Thoracic aorta (tissue), 2 donors: ENCODE measurements around the gene TRIM40. TPM values are rescaled to one million over a fixed set of nuclear protein-coding genes. Genes with fewer than 3 reads are reported as not detected.

ENCODE experiments used
- ATAC-seq: fragments of 150-250 bp; one replicate; pipeline ENCODE4 v1.8.0; 2017; ENCODE audit warnings: low read depth; ENCODE audit not compliant: insufficient number of reproducible peaks, low FRiP score
- DNase-seq: peaks from one replicate; pipeline ENCODE4 v3.0.0-alpha.2; 2020; ENCODE audit warnings: low spot score
- H3K27ac ChIP-seq, 2 donors: fragments of 200-600 bp; sonication (generic); 1 replicate in 1 of 2; 2 replicates in 1 of 2; pipeline ENCODE4 v1.5.1; 2016; ENCODE audit warnings: mild to moderate bottlenecking in 2 of 2, moderate library complexity in 2 of 2
- H3K27me3 ChIP-seq: fragments of 200-600 bp; sonication (generic); replicated peaks from 2 replicates; pipeline ENCODE4 v1.6.0; 2016; ENCODE audit warnings: mild to moderate bottlenecking; ENCODE audit not compliant: insufficient read depth
- H3K36me3 ChIP-seq: fragments of 200-600 bp; sonication (generic); one replicate; pipeline ENCODE4 v1.5.1; 2016
- H3K4me1 ChIP-seq, 2 donors: fragments of 200-600 bp; sonication (generic); 1 replicate in 1 of 2; 2 replicates in 1 of 2; pipeline versions ENCODE4 v1.5.1 to v1.6.0; 2016; ENCODE audit warnings: low read depth in 2 of 2, mild to moderate bottlenecking in 1 of 2; ENCODE audit not compliant: control insufficient read depth in 1 of 2
- H3K4me3 ChIP-seq: fragments of 200-600 bp; sonication (generic); 2 replicates; pipeline ENCODE4 v1.5.1; 2016; ENCODE audit warnings: mild to moderate bottlenecking
- H3K9me3 ChIP-seq: fragments of 200-600 bp; sonication (generic); 2 replicates; pipeline ENCODE4 v1.5.1; 2016
- total RNA-seq, 2 donors: library from RNA; depleted of rRNA; stranded (reverse); fragments of >200 nt; gene quantifications; one replicate each; pipeline versions ENCODE4 v1.1.0 to v1.2.3, GENCODE V29; 2016
- TF ChIP-seq, protein P1 (sequence below): fragments of 200-600 bp; sonication (generic); IDR thresholded peaks from one replicate; pipeline ENCODE4 v1.5.1; 2019; ENCODE audit warnings: antibody characterized with exemption

TRIM40 gene
- total RNA-seq, 2 donors from 2014 or later = not detected

DNA sequence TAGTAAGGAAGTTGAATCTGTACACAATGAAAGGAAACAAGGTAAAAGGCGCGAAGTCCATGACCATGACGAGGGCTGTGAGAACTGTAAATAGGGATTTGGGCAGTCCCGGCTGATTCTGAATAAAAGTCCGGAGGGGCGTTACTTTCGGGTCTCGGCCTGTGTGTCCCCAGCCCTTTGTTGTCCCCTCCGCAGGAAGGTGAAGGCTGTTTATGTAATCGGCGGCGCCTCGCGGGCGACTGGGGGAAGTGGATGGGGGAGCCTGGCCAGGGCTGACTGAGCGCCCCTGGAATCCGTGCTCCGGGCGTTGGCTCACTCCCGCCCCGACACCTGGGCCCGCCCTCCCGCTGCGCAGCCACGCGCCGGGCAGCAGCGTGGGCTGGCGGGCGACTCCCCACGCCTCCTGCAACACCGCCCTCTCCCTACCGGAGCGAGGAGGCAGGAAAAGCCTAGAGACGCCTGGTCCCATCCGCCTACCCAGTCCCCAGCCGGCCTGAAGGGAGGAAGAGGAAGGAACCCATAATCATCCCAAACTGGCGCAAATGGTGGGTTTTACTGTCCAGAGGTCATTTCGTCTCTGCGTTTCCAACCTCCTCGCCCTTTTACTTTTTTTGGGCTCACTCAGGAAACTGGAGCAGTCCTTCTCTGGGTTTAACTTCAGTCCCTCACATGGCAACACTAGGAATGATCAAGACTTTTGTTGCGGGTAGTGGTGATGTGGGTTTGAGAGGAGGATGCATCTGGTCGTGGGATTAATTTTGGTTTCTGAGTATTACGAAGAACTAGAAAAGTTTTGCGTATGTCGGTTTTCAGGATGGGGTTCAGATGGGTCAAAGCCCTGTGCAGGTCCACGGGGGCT lies 35.1 kb upstream of the TRIM40 start:
- ATAC-seq (no peak), DNase-seq (no peak)
- H3K27me3 ChIP-seq = peaks cover 18% of the 10 kb centered on the region
- TF ChIP-seq, protein P1, sequence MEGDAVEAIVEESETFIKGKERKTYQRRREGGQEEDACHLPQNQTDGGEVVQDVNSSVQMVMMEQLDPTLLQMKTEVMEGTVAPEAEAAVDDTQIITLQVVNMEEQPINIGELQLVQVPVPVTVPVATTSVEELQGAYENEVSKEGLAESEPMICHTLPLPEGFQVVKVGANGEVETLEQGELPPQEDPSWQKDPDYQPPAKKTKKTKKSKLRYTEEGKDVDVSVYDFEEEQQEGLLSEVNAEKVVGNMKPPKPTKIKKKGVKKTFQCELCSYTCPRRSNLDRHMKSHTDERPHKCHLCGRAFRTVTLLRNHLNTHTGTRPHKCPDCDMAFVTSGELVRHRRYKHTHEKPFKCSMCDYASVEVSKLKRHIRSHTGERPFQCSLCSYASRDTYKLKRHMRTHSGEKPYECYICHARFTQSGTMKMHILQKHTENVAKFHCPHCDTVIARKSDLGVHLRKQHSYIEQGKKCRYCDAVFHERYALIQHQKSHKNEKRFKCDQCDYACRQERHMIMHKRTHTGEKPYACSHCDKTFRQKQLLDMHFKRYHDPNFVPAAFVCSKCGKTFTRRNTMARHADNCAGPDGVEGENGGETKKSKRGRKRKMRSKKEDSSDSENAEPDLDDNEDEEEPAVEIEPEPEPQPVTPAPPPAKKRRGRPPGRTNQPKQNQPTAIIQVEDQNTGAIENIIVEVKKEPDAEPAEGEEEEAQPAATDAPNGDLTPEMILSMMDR = no peak
- H3K4me1 ChIP-seq = peaks cover 8 to 27% of the 10 kb centered on the region in 2 donors
- H3K9me3 ChIP-seq = no peaks in the 10 kb centered on the region
- no peak overlapping the region for H3K27ac ChIP-seq
- peak overlapping the region; percentile 70 for H3K4me3 ChIP-seq
- no peaks in the 10 kb centered on the region for H3K36me3 ChIP-seq

DNA sequence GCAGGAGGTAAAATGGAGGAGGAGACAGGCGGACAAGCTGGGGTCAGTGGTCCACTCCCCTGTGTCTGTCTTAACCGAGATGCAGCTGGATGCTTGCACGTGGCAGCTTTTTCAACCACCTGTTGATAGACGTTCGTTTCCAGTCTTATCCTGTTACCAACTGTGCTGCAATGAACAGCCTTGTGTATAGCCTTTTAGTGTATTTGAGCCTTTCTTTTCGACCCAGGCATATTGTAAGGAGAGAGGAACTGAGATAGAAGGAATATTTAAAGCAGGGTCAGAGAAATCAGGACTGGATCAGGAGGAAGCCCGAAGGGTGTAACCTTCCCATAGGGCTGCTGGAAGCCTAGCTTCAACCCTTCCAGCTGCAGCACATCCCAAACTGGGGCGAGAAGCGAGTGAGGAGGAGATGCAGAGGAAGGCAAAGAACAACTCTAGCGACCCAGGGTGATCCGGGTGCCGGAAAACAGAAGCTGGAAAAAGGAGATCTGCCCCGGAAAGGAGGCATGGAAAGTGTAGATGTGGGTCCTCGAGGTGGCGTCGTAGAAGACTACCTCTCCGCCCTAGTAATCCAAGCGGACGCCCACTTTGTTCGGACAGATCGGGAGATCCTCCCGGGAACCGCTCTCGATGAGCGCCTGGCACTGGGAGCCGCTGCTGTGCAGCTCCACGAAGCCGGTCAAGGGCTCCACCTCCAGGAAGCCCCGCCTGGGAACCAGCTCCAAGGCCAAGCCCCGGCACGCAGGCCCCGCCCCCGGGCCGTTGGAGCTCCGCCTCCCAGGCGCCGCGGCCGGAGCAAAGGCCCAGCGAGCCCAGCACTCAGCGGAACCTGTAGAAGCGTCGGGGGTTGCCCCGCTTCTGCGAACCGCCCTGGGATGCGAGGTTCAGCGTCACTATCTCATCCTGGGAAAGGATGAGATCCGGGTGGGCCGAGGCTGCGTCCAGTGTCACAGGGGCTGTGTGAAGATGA lies 34.2 kb upstream of the TRIM40 start:
- Histone ChIP-seq H3K4me3 (peak overlapping the region; percentile 70), H3K9me3 (no peaks in the 10 kb centered on the region), H3K4me1 (peaks cover 8 to 27% of the 10 kb centered on the region in 2 donors), H3K27me3 (peaks cover 18% of the 10 kb centered on the region), H3K36me3 (no peaks in the 10 kb centered on the region), H3K27ac (peak overlapping the region in 1 of 2 donors; percentile 39)
- TF ChIP-seq, protein P1 = no peak
- peak; percentile 36 for DNase-seq
- peak; percentile 52 for ATAC-seq

- peak overlapping the region; percentile 70 for H3K4me3 ChIP-seq
- H3K27me3 ChIP-seq = peaks cover 18% of the 10 kb centered on the region
- H3K9me3 ChIP-seq = no peaks in the 10 kb centered on the region
- H3K36me3 ChIP-seq = no peaks in the 10 kb centered on the region
- H3K4me1 ChIP-seq = peaks cover 8 to 27% of the 10 kb centered on the region in 2 donors
- ATAC-seq = no peak
- peak overlapping the region in 1 of 2 donors; percentile 39 for H3K27ac ChIP-seq
- DNase-seq = no peak
- TF ChIP-seq, protein P1 = no peak
Observed at GRCh38 chr6:30102414-30102969, 33.4 kb upstream of the TRIM40 start.

DNA sequence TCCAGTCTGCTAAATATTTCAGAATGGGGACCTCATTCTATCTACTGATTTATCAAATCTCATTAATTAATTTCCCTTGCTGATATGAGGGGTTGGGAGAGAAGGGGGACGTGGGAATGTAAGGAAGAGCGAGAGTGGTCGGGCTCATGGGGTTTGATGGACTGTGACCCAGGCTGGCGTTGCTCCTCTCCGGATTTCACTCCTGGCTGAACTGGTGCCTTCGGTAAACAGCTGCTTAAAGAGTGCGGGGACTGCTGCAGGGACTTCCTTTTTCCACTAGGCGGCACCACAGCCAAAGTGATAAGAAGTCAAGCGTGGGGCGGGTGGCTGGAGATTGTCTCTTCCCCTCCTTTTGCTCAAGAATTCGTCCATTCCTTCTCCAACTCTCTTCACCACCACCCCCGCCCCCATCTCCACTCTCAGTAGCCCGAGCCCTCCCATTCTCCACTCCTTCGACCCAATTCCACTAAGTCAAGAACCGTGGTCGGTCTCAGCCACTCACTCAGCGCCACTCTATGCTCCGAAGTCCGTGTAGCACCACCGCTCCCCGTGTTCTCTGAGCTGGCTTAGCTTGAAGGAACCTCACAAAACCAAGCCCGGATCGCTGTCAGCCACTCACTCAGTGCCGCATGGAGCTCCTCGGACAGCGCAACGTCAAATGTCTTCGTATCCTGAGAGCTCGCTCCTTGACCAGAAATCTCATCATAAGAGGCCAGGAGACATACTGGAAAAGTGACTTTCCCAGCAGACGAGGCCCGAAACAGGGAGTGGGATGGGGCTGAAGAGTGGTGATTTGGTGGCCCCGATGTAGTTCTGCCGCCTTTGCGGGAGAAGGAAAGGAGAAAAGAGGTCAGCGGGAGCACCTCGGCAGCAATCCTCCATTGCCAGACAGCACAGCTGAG lies 32.7 kb upstream of the TRIM40 start:
- H3K27me3 ChIP-seq = peaks cover 18% of the 10 kb centered on the region
- peaks cover 8 to 27% of the 10 kb centered on the region in 2 donors for H3K4me1 ChIP-seq
- ATAC-seq (peak; percentile 72), DNase-seq (peak; percentile 69)
- peak overlapping the region; percentile 70 for H3K4me3 ChIP-seq
- peak overlapping the region in 1 of 2 donors; percentile 39 for H3K27ac ChIP-seq
- no peaks in the 10 kb centered on the region for H3K36me3 ChIP-seq
- H3K9me3 ChIP-seq = no peaks in the 10 kb centered on the region
- TF ChIP-seq, protein P1 = peak; percentile 88
